ENCODE data around the gene DCST1. TPM values are rescaled to one million over a fixed set of nuclear protein-coding genes. Genes with fewer than 3 reads are reported as not detected.

DCST1 gene
- total and polyA plus RNA-seq, 8 donors = 0.57 to 0.87 (median 0.79) TPM; not detected in 2

DNA sequence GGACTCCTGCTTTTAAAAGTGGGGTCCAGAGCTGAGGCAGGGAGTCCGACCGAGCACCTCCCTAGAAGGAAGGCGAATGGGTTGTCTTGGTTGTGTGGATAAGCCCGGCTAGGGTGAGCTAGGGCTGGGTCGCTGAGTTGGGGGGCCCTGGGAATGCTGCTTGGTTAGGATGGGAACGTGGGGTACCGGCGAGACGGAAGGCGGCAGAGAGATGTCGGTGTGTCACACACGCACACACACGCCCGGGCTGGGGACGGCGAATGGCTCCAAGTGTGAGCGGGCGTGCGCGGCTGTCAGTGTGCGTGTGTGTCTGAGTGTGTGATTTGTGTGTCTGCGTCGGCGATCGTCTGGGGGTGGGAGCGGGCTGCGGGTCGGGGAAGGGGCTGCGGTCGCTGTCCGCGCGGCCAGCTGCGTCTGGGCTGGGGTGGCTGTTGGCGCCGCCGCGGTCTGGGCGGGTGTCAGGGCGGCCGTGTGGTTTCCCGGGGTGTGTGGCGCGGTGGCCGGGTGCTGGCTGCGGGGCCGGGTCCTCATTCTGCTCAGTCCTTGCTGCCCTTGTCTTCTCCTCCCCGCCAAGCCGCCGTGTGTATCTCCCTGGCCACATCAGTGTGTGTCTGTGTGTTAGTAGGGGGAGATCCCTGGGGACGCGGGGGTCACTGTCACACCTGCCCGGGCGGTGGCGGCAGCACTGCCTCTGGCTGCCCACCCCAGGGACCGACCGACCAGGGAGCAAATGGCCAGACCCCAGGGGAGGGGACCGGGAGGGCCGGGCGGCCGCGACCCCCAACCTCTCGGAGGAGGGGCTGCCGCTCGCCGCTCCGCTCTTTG, 46.1 kb downstream of the DCST1 start:
- peaks cover 40 to 62% of the 10 kb centered on the region in 2 donors for H3K4me1 ChIP-seq
- ATAC-seq = no peak
- intact Hi-C loops (cut with DNase I) = no loop called here
- no peak overlapping the region for H3K27ac ChIP-seq
- peak in 1 of 4 donors; percentile 82 for DNase-seq
- H3K27me3 ChIP-seq = peaks cover 49 to 68% of the 10 kb centered on the region in 2 donors
- TF ChIP-seq, protein P1, sequence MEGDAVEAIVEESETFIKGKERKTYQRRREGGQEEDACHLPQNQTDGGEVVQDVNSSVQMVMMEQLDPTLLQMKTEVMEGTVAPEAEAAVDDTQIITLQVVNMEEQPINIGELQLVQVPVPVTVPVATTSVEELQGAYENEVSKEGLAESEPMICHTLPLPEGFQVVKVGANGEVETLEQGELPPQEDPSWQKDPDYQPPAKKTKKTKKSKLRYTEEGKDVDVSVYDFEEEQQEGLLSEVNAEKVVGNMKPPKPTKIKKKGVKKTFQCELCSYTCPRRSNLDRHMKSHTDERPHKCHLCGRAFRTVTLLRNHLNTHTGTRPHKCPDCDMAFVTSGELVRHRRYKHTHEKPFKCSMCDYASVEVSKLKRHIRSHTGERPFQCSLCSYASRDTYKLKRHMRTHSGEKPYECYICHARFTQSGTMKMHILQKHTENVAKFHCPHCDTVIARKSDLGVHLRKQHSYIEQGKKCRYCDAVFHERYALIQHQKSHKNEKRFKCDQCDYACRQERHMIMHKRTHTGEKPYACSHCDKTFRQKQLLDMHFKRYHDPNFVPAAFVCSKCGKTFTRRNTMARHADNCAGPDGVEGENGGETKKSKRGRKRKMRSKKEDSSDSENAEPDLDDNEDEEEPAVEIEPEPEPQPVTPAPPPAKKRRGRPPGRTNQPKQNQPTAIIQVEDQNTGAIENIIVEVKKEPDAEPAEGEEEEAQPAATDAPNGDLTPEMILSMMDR (IDR thresholded peaks at IDR 0.05) = no peak
- H3K36me3 ChIP-seq = no peaks in the 10 kb centered on the region
- H3K9me3 ChIP-seq = no peaks in the 10 kb centered on the region
- no peak overlapping the region for H3K4me3 ChIP-seq

DNA sequence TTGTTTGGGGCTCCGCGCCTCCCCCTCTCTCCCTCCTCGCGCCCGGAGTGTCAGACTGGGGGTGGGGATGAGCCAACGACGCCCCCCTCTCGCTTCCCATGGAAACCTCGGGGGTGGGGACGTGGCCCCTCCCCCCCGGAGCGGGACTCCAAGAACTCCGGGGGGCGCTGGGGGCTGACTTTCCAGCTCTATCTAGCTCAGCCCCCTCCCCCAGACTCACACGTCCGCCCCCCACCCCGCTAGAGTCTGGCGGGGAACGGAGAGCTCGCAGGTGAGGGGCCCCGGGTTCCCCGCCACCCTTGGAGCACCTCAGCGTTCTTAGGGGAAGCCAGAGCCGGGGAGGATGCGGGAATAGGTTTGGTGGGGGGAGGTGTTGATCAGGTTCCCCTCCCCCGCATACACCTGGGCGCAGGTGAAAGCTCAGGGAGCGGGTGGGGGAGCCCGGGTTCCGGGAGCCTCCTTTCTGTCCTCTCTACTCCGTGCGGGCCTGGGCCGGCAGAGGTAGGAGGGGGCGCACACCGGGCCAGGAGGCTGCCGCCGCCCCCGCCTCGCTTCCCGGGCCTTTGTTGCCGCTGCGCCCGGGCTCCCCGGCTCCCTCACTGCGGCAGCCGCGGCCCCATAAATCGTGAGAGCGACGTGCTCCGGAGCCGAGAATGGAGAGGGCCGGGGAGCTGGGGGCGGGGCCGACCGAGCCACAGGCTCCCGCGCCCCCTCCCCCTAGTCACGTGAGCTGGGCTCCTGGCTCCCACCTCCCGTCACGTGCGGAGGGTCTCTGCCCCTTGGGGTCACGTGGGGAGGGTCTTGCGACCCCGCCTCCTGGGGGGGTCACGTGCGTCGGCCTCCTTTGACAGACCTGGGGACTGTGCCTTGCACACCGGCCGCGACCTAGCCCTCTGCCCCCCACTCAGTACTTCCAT, 46.9 kb downstream of the DCST1 start:
- Histone ChIP-seq H3K4me1 (peaks cover 41 to 65% of the 10 kb centered on the region in 2 donors), H3K27ac (no peak overlapping the region), H3K9me3 (no peaks in the 10 kb centered on the region), H3K36me3 (no peaks in the 10 kb centered on the region), H3K27me3 (peaks cover 49 to 68% of the 10 kb centered on the region in 2 donors), H3K4me3 (no peak overlapping the region)
- DNase-seq (peak in 1 of 4 donors; percentile 73), ATAC-seq (no peak)
- TF ChIP-seq, protein P1 (IDR thresholded peaks at IDR 0.05) = no peak
- intact Hi-C loops (cut with DNase I) = no loop called here

DNA sequence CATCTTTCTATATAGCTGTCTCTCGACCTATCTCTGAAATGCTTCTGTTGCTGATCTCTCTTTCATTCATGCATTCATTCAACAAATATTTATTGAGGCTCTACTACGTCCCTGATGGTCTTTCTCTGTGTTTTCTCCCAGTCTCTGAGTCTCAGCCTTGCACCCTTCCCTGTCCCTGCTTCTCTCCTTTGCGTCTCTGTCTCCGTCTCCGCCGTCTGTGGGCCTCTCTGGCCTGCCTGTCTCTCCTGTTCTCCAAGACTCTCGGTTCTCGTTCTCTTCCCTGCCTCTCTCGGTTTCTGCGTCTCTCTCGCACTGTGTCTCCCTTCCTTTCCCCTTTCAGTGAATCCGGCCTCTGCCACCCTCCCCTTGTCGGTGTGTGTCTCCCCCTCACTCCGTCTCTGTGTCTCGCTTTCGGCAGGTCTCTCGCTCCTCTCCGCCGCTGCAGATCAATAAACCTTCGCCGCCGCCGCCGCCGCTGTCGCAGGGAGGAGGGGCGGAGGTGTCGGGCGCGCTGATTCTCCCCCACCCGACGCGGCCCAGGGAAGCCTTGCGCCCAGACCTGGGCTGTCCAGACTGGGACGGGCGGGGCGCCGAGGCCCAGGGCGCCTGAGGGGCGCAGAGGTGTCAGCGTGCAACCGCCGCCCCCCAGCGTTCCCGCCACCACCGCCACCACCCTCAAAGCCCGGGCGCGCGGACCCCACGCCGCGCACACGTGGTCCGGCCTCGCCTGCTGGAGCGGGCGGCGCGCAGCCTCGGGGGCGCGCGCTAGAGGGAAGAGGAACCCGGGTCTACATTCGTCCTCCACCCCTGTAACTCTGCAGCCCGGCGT, 48.1 kb downstream of the DCST1 start:
- intact Hi-C loops (cut with DNase I) = no loop called here

DNA sequence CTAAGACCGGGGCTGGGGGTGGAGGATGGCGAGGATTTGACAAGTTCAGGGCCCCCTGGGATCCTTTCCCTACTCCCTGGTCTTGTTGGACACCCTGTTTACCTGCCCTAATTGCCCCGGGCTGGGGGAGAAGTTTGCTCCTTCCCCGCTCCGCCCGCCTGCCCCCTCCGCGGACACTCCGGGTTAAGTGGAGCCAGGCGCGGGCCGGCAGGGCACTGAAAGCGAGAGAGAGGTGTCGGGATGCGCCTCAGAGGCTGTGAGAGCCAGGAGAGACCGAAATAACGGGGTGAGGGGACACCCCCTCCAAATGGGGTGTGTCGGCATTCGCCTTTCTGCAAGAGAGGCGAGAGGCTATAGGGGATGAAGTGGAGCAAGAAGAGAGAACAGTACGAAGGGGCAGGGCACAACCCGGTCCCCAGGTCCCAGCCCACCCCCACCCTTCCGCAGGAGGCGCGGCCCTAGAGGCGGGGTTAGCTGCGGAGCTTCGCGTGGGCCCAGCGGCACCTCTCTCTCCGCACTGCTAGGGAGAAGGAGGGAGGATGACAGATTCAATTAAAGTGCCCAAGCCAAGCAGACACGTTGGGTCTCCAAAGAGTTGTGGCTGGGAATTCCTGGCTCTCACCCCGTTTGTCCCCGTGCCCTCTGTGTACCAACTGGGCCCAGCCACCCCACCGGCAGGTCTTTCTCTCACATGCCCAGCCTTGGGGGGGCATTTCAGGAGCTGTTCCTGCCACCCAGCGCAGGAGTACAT, 48.9 kb downstream of the DCST1 start:
- H3K4me1 ChIP-seq = peaks cover 45 to 75% of the 10 kb centered on the region in 2 donors
- H3K9me3 ChIP-seq = no peaks in the 10 kb centered on the region
- DNase-seq (peak in 1 of 4 donors; percentile 76), ATAC-seq (no peak)
- no peak overlapping the region for H3K27ac ChIP-seq
- intact Hi-C loops (cut with DNase I) = no loop called here
- H3K36me3 ChIP-seq = no peaks in the 10 kb centered on the region
- no peak overlapping the region for H3K4me3 ChIP-seq
- TF ChIP-seq, protein P1 (IDR thresholded peaks at IDR 0.05) = no peak
- peaks cover 49 to 68% of the 10 kb centered on the region in 2 donors for H3K27me3 ChIP-seq

More for the DNA sequence above, 48.1 kb downstream of the DCST1 start:
- TF ChIP-seq, protein P1 (IDR thresholded peaks at IDR 0.05) = no peak
- H3K27me3 ChIP-seq = peaks cover 49 to 68% of the 10 kb centered on the region in 2 donors
- DNase-seq (peak in 1 of 4 donors; percentile 79), ATAC-seq (no peak)
- H3K4me1 ChIP-seq = peaks cover 45 to 75% of the 10 kb centered on the region in 2 donors
- H3K9me3 ChIP-seq = no peaks in the 10 kb centered on the region
- H3K27ac ChIP-seq = no peak overlapping the region
- no peaks in the 10 kb centered on the region for H3K36me3 ChIP-seq
- H3K4me3 ChIP-seq = peak overlapping the region in 1 of 2 donors; percentile 19
